Stimulated activated CD4-positive, alpha-beta T cell treated with anti-CD3 and anti-CD28 coated beads, Interleukin-12 subunit alpha, Interleukin-12 subunit beta, amount 100 ng/mL, for 24 hours (primary cell): ENCODE data around the gene PGAM5.
A peak's percentile ranks its signal among the peaks of the same experiment; 100 is the strongest.

Experiments
- DNase-seq, 2 experiments: peaks; one replicate each; pipeline ENCODE4 v3.0.0-alpha.2; 2020; ENCODE audit warnings: low read depth in 2 of 2

The PGAM5 gene

GRCh38 chr12:132710405-132711079 lies at the start of gene PGAM5:
Gene PGAM5, plus strand, starts transcription at chr12:132710842. Its CDS starts 35 bp downstream, at chr12:132710877.
- peak; percentile 77 to 81 for DNase-seq

GRCh38 chr12:132660996-132661395 lies 49.6 kb upstream of the PGAM5 start:
- DNase-seq = no peak

DNA sequence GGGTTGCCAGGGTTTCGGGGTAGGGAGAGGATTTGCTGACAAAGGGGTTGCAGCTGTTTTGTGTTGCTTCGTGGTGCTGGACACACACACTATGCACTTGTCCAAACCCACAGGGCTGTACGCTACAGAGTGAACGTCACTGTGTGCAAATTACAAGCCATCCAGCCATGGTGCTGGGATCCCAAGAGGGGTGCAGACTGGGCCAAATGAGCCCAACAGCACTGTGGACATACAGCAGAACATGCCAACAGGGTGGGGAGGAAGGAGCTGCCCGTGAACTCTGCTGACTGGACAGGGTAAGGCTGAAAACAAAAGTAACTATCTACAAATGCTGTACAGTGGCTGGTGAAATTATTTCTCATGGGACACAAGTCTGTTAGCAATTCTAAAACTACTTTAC lies 48.7 kb upstream of the PGAM5 start:
- no peak for DNase-seq

DNA sequence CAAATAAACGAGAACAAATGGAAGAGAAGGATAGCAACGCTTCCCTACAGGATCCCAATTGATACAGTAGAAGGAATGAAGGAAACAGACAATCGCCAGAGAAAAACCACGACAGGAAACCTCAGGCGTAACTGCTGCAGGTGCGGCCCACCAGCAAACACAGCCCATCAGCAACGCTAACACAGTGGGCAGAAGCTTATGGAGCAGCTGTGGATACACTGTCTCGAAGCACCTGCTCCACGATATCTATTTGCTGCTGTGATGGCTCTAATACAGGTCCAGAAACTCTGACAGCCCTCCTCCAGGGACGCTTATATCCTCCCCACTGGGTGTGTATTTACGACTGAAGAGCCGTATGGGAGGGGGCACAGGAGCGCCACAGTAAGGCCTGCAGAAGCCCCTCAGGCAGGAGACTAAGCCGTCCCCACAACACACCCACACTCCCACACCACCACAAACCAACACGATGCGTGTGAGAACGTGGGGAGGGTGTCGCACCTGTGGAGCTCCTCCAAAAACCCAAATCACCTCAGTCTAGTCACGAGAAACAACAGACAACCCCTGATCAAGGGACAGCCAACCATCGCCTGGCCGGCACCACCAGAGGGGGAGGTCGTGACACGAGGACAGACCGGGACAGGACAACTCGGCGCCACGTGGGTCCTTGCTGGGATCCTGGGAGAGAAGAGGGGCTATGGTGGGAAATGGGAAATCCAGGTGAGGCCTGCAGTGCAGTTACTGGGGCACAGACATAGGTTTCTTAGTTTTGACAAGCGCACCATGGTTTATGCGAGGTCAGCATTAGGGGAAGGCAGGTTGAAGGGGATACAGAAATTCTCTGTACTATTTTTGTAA lies 47.5 kb upstream of the PGAM5 start:
- no peak for DNase-seq

GRCh38 chr12:132664206-132665148 lies 46.2 kb upstream of the PGAM5 start:
- no peak for DNase-seq

GRCh38 chr12:132665149-132665491 lies 45.5 kb upstream of the PGAM5 start:
- DNase-seq = no peak

DNA sequence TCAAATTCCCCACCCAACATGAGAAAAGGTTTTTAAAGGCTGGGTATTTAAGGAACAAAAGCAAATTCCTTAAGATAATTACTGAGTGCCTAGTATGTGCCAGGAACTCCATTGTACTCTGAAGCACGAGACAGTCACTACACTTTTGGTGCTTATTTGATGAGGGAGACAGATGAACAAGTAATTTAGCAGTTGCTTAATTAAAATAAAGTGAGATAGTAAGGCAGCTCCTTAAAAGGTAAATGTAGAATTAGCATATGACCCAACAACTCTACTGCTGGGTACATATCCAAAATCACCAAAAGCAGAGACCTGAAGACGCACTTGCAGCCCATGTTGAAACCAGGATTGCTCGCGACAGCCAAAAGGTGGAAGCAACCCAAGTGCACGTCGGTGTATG lies 44.8 kb upstream of the PGAM5 start:
- DNase-seq = no peak

GRCh38 chr12:132668191-132669088 lies 42.2 kb upstream of the PGAM5 start:
- no peak for DNase-seq

DNA sequence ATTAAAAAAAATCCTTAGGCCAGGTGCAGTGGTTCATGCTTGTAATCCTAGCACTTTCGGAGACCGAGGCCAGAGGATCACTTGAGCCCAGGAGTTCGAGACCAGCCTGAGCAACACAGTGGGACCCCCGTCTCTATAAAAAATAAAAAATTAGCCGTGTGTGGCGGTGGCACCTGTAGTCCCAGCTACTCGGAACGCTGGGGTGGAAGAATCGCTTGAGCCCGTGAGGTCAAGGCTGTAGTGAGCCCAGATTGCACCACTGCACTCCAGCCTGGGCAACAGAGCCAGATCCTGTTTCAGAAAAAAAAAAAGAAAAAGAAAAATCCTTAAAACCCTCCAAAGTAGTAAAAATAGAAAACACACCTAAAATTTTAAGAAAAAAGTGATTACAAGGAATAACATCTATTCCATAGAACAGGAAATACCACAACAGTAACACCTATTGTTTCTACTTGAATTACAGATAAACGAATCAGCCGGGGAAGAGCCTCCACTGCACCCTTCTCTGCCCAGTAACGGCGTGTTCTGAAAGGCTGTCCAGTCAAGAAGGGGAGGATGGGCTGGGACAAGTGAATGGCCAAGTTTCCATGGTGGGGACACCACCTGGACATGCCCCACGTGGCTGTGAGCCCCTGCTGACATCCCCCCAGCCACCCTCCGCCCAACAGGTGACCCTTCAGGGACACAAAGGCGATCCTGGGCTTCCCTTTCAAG lies 41.3 kb upstream of the PGAM5 start:
- DNase-seq = no peak

GRCh38 chr12:132672116-132672515 lies 38.5 kb upstream of the PGAM5 start:
- no peak for DNase-seq

- no peak for DNase-seq
Observed at GRCh38 chr12:132672678-132673077, 38.0 kb upstream of the PGAM5 start.

DNA sequence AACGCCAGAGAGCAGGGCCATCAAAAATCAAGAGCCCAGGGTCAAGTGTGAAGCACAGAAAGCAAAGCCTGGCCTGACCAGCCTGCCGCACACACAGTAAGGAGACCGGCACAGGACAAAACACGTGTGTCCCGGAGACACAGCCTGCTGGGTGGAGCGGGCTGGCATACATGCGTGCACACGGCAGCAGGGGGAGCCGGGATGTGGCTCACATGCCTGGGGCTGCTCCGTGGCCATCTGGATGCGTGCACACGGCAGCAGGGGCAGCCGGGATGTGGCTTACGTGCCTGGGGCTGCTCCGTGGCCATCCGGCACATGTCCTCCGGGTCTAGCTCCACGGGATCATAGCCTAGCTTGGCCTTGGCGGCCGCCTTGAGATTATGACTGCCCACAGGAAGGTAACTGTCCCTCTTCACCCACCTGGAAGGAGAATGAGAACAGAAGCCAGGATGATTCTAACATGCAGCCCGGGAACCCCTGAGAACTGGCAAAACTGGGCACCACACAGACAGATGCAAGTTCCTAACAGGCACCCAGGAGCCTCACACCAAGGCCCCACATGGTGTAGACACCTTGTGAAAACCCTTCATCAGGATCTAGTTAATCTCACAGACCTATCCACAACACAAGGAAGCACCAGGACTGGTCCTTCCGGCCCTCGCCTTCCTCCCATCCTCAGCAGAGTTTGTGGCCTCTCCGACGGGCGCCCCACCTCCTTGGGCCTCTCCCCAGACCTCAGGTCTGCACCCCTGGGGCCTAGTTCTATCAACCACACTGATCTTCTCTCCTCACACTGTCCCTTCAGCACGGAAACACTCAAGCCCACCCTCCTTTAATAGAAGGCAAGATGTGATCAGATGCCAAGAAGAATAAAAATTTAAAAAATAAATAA lies 37.1 kb upstream of the PGAM5 start:
- no peak for DNase-seq

DNA sequence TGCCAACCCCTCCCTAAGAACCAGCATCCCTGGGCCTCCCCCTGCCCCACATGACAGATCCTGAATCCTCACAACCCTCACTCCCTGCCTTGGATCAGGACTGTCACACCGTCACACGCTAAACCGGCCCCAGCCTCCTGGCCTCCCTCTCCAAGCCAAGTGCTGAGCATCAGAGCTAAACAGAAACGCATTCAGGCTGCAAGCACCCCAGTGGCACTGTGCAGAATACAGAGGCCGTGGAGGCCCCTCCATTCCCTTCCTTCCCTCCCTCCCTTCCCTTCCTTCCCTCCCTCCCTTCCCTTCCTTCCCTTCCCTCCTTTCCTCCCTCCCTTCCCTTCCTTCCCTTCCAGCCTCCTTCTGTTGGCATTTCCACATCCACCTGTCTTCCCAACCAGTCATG lies 36.1 kb upstream of the PGAM5 start:
- DNase-seq = no peak

GRCh38 chr12:132675757-132676432 lies 34.7 kb upstream of the PGAM5 start:
- DNase-seq = no peak

DNA sequence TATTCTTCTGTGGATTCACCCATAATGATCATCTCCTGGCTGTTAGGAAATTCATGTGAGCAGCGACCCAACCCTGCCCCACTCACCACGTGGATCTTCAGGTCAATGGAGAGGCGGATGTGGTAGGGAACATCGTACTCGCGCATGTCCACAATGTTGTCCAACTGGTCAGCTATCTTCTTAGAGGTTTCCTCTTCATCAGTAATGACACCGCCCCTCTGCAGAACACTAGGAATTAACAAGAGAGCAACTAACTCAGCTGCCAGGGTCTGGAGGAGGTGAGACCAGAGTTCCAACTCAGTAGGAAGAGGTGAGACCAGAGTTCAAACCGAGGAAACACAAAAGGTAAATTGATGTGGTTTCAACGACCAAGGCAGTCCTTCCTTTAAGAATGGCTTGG lies 33.1 kb upstream of the PGAM5 start:
- DNase-seq = no peak

- no peak for DNase-seq
Observed at GRCh38 chr12:132685400-132685799, 25.2 kb upstream of the PGAM5 start.

GRCh38 chr12:132686825-132687210 lies 23.8 kb upstream of the PGAM5 start:
- peak in 1 of 2 experiments; percentile 17 for DNase-seq

- peak; percentile 91 to 96 for DNase-seq
Observed at GRCh38 chr12:132687211-132688164, 23.2 kb upstream of the PGAM5 start, which contains the start of the genes POLE and PXMP2. Gene POLE, minus strand, starts transcription at chr12:132687342. Its CDS starts 27 bp downstream, at chr12:132687315. Gene PXMP2, plus strand, starts transcription at chr12:132687587. Its CDS starts 84 bp downstream, at chr12:132687671.
